ENCODE measurements around the gene PUM2. TPM values are rescaled to one million over a fixed set of nuclear protein-coding genes. Genes with fewer than 3 reads are reported as not detected.
"Not testable (repeated sequence)": the region's sequence is repeated elsewhere in the genome, so short reads cannot be mapped to it uniquely, and the experiment has no call there.

PUM2 gene
- total and polyA plus RNA-seq, 4 donors, result 27.4 to 145 (median 51.0) TPM

GRCh38 chr2:20368706-20369105 is 18.1 kb upstream of the PUM2 start:
- Histone ChIP-seq H3K36me3 (ENCODE audit: control insufficient read depth in 4 of 4, insufficient read depth in 4 of 4, low read length in 4 of 4) (no peaks in the 10 kb centered on the region), H3K4me1 (ENCODE audit: control insufficient read depth in 5 of 5, insufficient read depth in 5 of 5, low read length in 5 of 5) (peaks cover 0 to 11% (median 0%) of the 10 kb centered on the region in 5 donors), H3K27me3 (ENCODE audit: control insufficient read depth in 3 of 3, insufficient read depth in 3 of 3, low read length in 2 of 3) (no peaks in the 10 kb centered on the region), H3K9me3 (ENCODE audit: control insufficient read depth in 4 of 4, insufficient read depth in 3 of 4, low read length in 3 of 4) (no peaks in the 10 kb centered on the region), H3K27ac (ENCODE audit: low read depth in 1 of 2, low read length in 1 of 2) (no peak overlapping the region), H3K9ac (ENCODE audit: insufficient read depth in 1 of 2, low read length in 2 of 2) (no peak overlapping the region), H3K4me3 (no peak overlapping the region)
- ATAC-seq (ENCODE audit: insufficient read depth, low FRiP score), result peak; percentile 11
- 74 to 75% methylated on average over 3 of the region's 3 CpGs for WGBS, 2 donors
- DNase-seq, result no peak
- no peak for TF ChIP-seq CTCF (IDR thresholded peaks at IDR 0.05; ENCODE audit: control extremely low read depth, extremely low read depth)

GRCh38 chr2:20367929-20368328 is 17.3 kb upstream of the PUM2 start:
- peaks cover 0 to 17% (median 0%) of the 10 kb centered on the region in 5 donors for H3K4me1 ChIP-seq (ENCODE audit: control insufficient read depth in 5 of 5, insufficient read depth in 5 of 5, low read length in 5 of 5)
- not testable (repeated sequence) for H3K4me3 ChIP-seq; DNase-seq; H3K9me3 ChIP-seq (ENCODE audit: control insufficient read depth in 4 of 4, insufficient read depth in 3 of 4, low read length in 3 of 4); H3K27me3 ChIP-seq (ENCODE audit: control insufficient read depth in 3 of 3, insufficient read depth in 3 of 3, low read length in 2 of 3); H3K9ac ChIP-seq (ENCODE audit: insufficient read depth in 1 of 2, low read length in 2 of 2); H3K36me3 ChIP-seq (ENCODE audit: control insufficient read depth in 4 of 4, insufficient read depth in 4 of 4, low read length in 4 of 4); H3K27ac ChIP-seq (ENCODE audit: low read depth in 1 of 2, low read length in 1 of 2); ATAC-seq (ENCODE audit: insufficient read depth, low FRiP score)
- 90 to 91% methylated on average over 3 of the region's 3 CpGs for WGBS, 2 donors

- Histone ChIP-seq H3K27ac (ENCODE audit: low read depth in 1 of 2, low read length in 1 of 2) (no peak overlapping the region), H3K9ac (ENCODE audit: insufficient read depth in 1 of 2, low read length in 2 of 2) (no peak overlapping the region), H3K36me3 (ENCODE audit: control insufficient read depth in 4 of 4, insufficient read depth in 4 of 4, low read length in 4 of 4) (no peaks in the 10 kb centered on the region), H3K9me3 (ENCODE audit: control insufficient read depth in 4 of 4, insufficient read depth in 3 of 4, low read length in 3 of 4) (no peaks in the 10 kb centered on the region), H3K27me3 (ENCODE audit: control insufficient read depth in 3 of 3, insufficient read depth in 3 of 3, low read length in 2 of 3) (no peaks in the 10 kb centered on the region), H3K4me3 (no peak overlapping the region), H3K4me1 (ENCODE audit: control insufficient read depth in 5 of 5, insufficient read depth in 5 of 5, low read length in 5 of 5) (peaks cover 0 to 14% (median 0%) of the 10 kb centered on the region in 5 donors)
- DNase-seq (no peak), ATAC-seq (ENCODE audit: insufficient read depth, low FRiP score) (no peak)
- TF ChIP-seq CTCF (IDR thresholded peaks at IDR 0.05; ENCODE audit: control extremely low read depth, extremely low read depth), result no peak
- 83 to 86% methylated on average over 2 of the region's 2 CpGs for WGBS, 2 donors
Measured at GRCh38 chr2:20366672-20367116, 16.1 kb upstream of the PUM2 start.

GRCh38 chr2:20365249-20365817 is 14.7 kb upstream of the PUM2 start:
- DNase-seq (no peak), ATAC-seq (ENCODE audit: insufficient read depth, low FRiP score) (no peak)
- Histone ChIP-seq H3K27me3 (ENCODE audit: control insufficient read depth in 3 of 3, insufficient read depth in 3 of 3, low read length in 2 of 3) (no peaks in the 10 kb centered on the region), H3K9ac (ENCODE audit: insufficient read depth in 1 of 2, low read length in 2 of 2) (no peak overlapping the region), H3K27ac (ENCODE audit: low read depth in 1 of 2, low read length in 1 of 2) (no peak overlapping the region), H3K9me3 (ENCODE audit: control insufficient read depth in 4 of 4, insufficient read depth in 3 of 4, low read length in 3 of 4) (no peaks in the 10 kb centered on the region), H3K4me3 (no peak overlapping the region), H3K36me3 (ENCODE audit: control insufficient read depth in 4 of 4, insufficient read depth in 4 of 4, low read length in 4 of 4) (no peaks in the 10 kb centered on the region), H3K4me1 (ENCODE audit: control insufficient read depth in 5 of 5, insufficient read depth in 5 of 5, low read length in 5 of 5) (peaks cover 0 to 6% (median 1%) of the 10 kb centered on the region in 5 donors)
- TF ChIP-seq CTCF (IDR thresholded peaks at IDR 0.05; ENCODE audit: control extremely low read depth, extremely low read depth), result no peak
- 82 to 85% methylated on average over 7 of the region's 7 CpGs for WGBS, 2 donors

Data from lung (tissue), 12 donors.